ENCODE data around the gene FGB.

DNA sequence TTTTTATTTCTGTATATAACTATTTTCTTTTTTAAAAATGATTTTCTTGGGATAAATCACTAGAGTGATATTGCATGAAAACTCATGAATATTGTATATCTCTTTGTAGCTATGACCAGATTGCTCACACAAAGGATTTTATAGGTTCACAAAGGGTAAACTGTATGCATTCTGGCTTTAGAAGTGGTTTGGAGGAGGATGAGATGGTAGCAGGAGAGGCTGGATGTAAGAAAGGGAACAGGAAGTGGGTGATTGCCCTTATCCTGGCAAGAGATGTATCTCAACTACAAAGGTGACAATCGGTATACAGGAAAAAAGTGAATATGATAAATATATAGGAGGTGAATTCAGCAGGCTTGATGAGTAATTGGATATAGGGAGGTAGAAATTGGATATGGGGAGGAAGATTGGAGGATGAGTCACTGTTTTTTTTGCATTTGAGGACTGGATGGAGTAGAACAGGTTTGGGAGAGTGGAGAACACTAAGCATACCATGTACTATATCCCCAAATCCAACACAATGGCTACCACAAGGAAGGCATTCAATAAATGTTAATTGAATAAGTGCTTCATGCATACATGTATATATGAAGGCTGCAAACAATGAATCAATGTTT lies 39.7 kb downstream of the FGB start:
- TF ChIP-seq POLR2A (IDR thresholded peaks at IDR 0.05; ENCODE audit: low read depth, low read length) (no peak), SPI1 (IDR thresholded peaks at IDR 0.05; ENCODE audit: low read depth, low read length) (no peak), TAF1 (IDR thresholded peaks at IDR 0.05; ENCODE audit: low read depth, low read length) (no peak), POLR2AphosphoS5 (IDR thresholded peaks at IDR 0.05; ENCODE audit: low read depth, low read length) (no peak), PAX5 (IDR thresholded peaks at IDR 0.05; ENCODE audit: insufficient read depth, low read length, severe bottlenecking) (no peak)
